Ovary (tissue), 9 donors: ENCODE results near the gene GNL3. TPM values are rescaled to one million over a fixed set of nuclear protein-coding genes. Genes with fewer than 3 reads are reported as not detected.
A peak's percentile ranks its signal among the peaks of the same experiment; 100 is the strongest.

Source experiments
- DNase-seq, 5 donors: peaks; one replicate each; pipeline ENCODE4 v3.0.0-alpha.2; 2019 to 2020
- H3K27ac ChIP-seq, 2 donors: fragments of 200-600 bp; one replicate each; pipeline versions ENCODE4 v1.5.1 to v1.8.0; 2019 to 2022
- H3K27me3 ChIP-seq: fragments of 200-600 bp; one replicate; pipeline ENCODE4 v1.8.0; 2022
- H3K36me3 ChIP-seq: fragments of 200-600 bp; sonication (generic); one replicate; pipeline ENCODE4 v1.5.1; 2019
- H3K4me1 ChIP-seq: one replicate; pipeline ENCODE4 v1.8.1; 2013; ENCODE audit warnings: mild to moderate bottlenecking, moderate library complexity; ENCODE audit not compliant: insufficient read depth
- H3K4me3 ChIP-seq: fragments of 200-600 bp; sonication (generic); one replicate; pipeline ENCODE4 v1.5.1; 2017
- H3K9me3 ChIP-seq, 2 donors: fragments of 200-600 bp in 1 of 2; sonication (generic) in 1 of 2; one replicate each; pipeline versions ENCODE4 v1.5.1 to v1.8.1; 2013 to 2019; ENCODE audit warnings: mild to moderate bottlenecking in 1 of 2, moderate library complexity in 1 of 2
- EP300 ChIP-seq: sonication (generic); formaldehyde crosslinking; IDR thresholded peaks from one replicate; pipeline ENCODE4 v1.6.1; 2017; ENCODE audit warnings: antibody characterized with exemption
- POLR2A ChIP-seq: fragments of 450-650 bp; IDR thresholded peaks from one replicate; pipeline ENCODE4 v1.6.1; 2017; ENCODE audit warnings: antibody characterized with exemption, mild to moderate bottlenecking, moderate library complexity
- WGBS, 3 donors: extraction: QIAGEN DNeasy Blood & Tissue Kit in 1 of 3; methylation state at CpG; one replicate each; pipeline versions ENCODE4 v1.1.5 to v1.1.7; 2013 to 2017; 5-methylcytosine and 5-hydroxymethylcytosine counted together
- intact Hi-C, 4 donors: fragments of 100-400 bp; cut with DNase I; formaldehyde crosslinking; loops; one replicate each; pipeline versions ENCODE4 v1.11.0 to v1.15.1; 2022 to 2023
- polyA plus RNA-seq, 2 donors: library from polyadenylated mRNA; stranded (reverse); fragments of 200-250 nt in 1 of 2; fragments of 350-450 nt in 1 of 2; fragmentation: Illumina TruSeq in 1 of 2; extraction: RNeasy Lipid Tissue Mini Kit (QIAGEN cat#74804) in 1 of 2; gene quantifications; one replicate each; pipeline ENCODE4 v1.2.3, GENCODE V29; 2013 to 2014
- total RNA-seq, 7 donors: library from RNA; depleted of rRNA in 2 of 7; stranded (reverse); fragments of >200 nt in 2 of 7; fragmentation: NEBNext Ultra II Directional in 3 of 7; extraction: Animal tissue kit (Norgen Biotek cat#: 25700) in 3 of 7; gene quantifications; one replicate each; pipeline versions ENCODE4 v1.1.0 to v1.2.4, GENCODE V29; 2016 to 2023
- TF ChIP-seq, protein P1 (sequence below), 3 donors: fragments of 450-650 bp in 2 of 3; fragments of 200-600 bp in 1 of 3; IDR thresholded peaks; one replicate each; pipeline versions ENCODE4 v1.5.1 to v1.8.0; 2016 to 2022; ENCODE audit warnings: antibody characterized with exemption in 3 of 3, mild to moderate bottlenecking in 1 of 3
- donor health status: DM: no; HTN: no; CAD: no; lungs with moderate emphysema.
- donor health status: DM: no; HTN: no; CAD: no.
- donor health status: Bipolar disorder and iron deficiency.
- donor health status: DM: yes; HTN: yes; CAD: no.
- donor health status: DM: no; HTN: no; CAD: no.
- donor health status: DM: yes; HTN: yes; CAD: no.

Gene GNL3
- total and polyA plus RNA-seq, 9 donors = 39.6 to 82.7 (median 59.3) TPM

DNA sequence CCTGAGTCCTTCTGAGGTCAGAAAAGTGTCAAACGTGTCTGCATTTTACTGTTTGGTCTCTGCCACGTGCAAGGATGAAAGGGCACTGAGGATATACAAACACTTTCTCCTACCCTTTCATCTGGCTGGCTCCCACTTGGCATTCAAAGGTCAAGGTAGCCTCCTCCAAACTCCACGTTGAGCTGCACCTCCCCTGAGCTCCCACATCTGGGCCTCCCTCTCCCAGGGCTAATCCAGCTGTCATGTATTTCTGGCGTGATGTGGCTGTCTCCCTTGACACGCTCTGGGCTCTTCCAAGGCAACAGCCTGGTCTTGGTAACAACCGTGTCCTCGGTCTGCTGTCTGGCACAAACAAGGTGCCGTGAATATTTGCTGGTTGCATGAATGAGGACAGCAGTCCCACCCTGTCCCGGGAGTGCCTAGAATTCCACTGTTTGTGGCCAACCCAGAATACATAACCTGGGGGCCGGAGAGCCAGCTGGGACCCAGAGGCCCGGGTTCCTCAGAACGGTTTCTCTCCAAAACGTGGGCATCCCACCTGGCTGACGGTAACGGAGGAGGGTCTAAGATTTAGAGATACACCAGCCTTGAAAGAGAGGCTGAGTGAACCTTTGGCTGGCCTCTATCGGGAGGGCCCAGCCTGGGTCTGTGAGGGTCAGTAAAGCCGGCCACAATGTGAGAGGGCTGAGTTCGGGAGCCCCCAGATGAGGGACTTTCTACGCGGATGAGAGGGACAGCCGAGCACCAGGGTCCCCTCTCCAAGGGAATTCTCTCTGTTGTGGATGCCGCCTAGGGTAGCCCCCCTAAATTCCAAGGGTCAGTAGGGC lies 19.0 kb downstream of the GNL3 start:
- Histone ChIP-seq H3K27ac (peak overlapping the region in 1 of 2 donors; percentile 84), H3K9me3 (no peaks in the 10 kb centered on the region), H3K4me1 (peaks cover 9% of the 10 kb centered on the region), H3K36me3 (no peaks in the 10 kb centered on the region), H3K27me3 (no peaks in the 10 kb centered on the region), H3K4me3 (peak overlapping the region; percentile 77)
- DNase-seq = peak in 4 of 5 donors; percentile 39 to 53 (median 49)
- intact Hi-C loops = loop anchor here in 1 of 4 donors (10.0 kb wide), 1 partner anchor 170 kb away; the partner anchor contains the start of genes NT5DC2 and UQCC5
- TF ChIP-seq, protein P1, sequence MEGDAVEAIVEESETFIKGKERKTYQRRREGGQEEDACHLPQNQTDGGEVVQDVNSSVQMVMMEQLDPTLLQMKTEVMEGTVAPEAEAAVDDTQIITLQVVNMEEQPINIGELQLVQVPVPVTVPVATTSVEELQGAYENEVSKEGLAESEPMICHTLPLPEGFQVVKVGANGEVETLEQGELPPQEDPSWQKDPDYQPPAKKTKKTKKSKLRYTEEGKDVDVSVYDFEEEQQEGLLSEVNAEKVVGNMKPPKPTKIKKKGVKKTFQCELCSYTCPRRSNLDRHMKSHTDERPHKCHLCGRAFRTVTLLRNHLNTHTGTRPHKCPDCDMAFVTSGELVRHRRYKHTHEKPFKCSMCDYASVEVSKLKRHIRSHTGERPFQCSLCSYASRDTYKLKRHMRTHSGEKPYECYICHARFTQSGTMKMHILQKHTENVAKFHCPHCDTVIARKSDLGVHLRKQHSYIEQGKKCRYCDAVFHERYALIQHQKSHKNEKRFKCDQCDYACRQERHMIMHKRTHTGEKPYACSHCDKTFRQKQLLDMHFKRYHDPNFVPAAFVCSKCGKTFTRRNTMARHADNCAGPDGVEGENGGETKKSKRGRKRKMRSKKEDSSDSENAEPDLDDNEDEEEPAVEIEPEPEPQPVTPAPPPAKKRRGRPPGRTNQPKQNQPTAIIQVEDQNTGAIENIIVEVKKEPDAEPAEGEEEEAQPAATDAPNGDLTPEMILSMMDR (IDR thresholded peaks at IDR 0.05) = no peak
- TF ChIP-seq POLR2A (no peak), EP300 (no peak)
- WGBS, 3 donors = 0 to 1% (median 1%) methylated on average over 22 of the region's 22 CpGs

DNA sequence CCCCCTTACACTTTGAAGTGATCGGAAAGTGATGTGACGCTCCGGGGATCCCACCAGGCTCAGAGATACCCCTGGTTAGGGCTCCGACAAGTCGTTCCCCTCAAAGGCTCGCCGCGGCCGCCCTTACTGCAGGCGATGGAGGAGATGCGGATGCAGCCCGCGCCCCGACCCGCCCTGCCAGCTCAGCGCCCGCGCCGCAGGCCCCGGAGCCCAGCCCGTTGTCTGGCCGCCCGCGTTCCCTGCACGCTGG lies 19.5 kb downstream of the GNL3 start:
- Histone ChIP-seq H3K9me3 (no peaks in the 10 kb centered on the region), H3K27ac (peak overlapping the region in 1 of 2 donors; percentile 84), H3K4me1 (peaks cover 9% of the 10 kb centered on the region), H3K27me3 (no peaks in the 10 kb centered on the region), H3K36me3 (no peaks in the 10 kb centered on the region), H3K4me3 (peak overlapping the region; percentile 77)
- DNase-seq = no peak
- intact Hi-C loops = loop anchor here in 1 of 4 donors (10.0 kb wide), 1 partner anchor 171 kb away; the partner anchor contains the start of genes NT5DC2 and UQCC5
- 0% methylated on average over 13 to 25 of the region's 25 CpGs for WGBS, 3 donors
- TF ChIP-seq POLR2A (no peak), EP300 (no peak)
- TF ChIP-seq, protein P1 (IDR thresholded peaks at IDR 0.05) = no peak

DNA sequence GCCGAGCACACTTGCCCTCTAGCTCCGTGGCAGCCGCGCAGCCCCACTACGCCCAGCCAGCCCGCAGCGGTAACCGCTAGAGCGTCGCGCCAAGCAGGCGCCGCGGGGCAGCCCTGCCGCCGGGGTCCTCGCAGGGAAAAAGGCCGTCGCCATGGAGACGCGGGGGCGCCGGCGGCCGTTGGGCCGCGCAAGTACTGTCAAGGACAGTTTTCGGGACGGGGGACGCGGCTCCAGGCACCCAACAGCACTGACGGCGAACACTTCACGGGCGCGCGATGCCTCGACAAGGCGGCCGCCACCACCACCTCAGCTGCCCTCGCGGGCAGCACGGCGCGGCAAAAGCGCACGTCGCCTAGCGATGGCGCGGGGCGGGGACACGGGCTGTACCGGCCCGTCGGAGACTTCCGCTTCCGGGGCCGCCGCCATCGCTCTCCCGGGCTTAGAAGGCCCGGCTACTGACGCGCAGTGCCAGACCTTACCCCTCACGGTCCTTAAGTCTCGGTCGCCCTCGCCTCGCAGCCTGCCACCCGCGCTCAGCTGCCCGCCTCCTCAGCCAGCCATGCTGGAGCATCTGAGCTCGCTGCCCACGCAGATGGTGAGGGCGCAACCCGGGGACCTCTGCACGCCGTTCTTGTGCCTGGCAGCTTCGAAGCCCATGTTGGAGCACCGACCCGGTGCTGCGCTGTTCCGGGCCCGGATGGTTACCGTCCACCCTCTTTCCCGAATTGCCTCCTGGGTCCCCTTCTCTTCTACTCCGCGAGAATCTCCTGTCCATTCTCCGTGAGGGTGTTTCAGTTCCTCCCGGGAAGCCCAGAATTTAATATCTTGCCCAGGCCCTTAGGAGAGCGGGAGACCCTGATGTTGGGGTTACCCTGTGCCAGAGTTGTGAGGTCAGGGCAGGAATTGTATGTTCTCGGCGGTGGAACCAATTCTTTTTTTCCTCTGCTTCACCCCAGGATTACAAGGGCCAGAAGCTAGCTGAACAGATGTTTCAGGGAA lies 20.2 kb downstream of the GNL3 start, which contains the start of the genes GLT8D1 and SPCS1:
GLT8D1 (minus strand) TSS at position 104 of the 999 bp plus-strand sequence. CDS start 5,331 bp downstream, outside the sequence.
SPCS1 (plus strand) TSS at position 419 of the 999 bp plus-strand sequence; CDS start at position 560, 141 bp downstream.
- TF ChIP-seq POLR2A (peak; percentile 63), EP300 (no peak)
- TF ChIP-seq, protein P1 (IDR thresholded peaks at IDR 0.05) = peak in 1 of 3 donors; percentile 34
- H3K36me3 ChIP-seq = no peaks in the 10 kb centered on the region
- H3K4me3 ChIP-seq = peak within 1 kb of the TSS; percentile 77
- H3K9me3 ChIP-seq = no peaks in the 10 kb centered on the region
- H3K4me1 ChIP-seq = peaks cover 9% of the 10 kb centered on the region
- intact Hi-C loops = loop anchor here in 1 of 4 donors (10.0 kb wide), 1 partner anchor 171 kb away; the partner anchor contains the start of genes NT5DC2 and UQCC5
- no peaks in the 10 kb centered on the region for H3K27me3 ChIP-seq
- WGBS, 3 donors = 0% methylated on average over 46 to 94 of the region's 94 CpGs
- DNase-seq = peak; percentile 83 to 92 (median 88)
- peak within 1 kb of the TSS in 1 of 2 donors; percentile 84 for H3K27ac ChIP-seq

DNA sequence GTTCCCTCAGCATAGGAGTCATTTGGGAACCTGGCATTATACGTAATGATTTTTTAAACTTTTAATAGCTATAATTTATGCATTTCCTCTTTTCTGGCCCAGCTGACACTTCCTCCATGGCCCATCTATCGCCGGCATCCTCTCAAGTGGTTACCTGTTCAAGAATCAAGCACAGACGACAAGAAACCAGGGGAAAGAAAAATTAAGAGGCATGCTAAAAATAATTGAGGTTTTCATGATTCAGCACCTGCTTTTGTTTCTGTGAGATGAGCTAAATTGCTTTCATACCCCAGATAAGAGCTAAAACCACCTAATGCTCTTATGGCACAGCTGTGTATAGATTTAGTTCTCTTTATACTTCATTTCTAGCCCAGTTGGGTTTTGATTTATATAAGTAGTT lies 21.8 kb downstream of the GNL3 start:
- WGBS, 3 donors = 84 to 86% (median 85%) methylated on average over 4 of the region's 4 CpGs
- intact Hi-C loops = loop anchor here in 1 of 4 donors (10.0 kb wide), 1 partner anchor 173 kb away; the partner anchor contains the start of genes NT5DC2 and UQCC5
- TF ChIP-seq POLR2A = no peak
- TF ChIP-seq EP300 = no peak
- TF ChIP-seq, protein P1 (IDR thresholded peaks at IDR 0.05) = no peak
- H3K9me3 ChIP-seq = no peaks in the 10 kb centered on the region
- H3K27ac ChIP-seq = no peak overlapping the region
- DNase-seq = no peak
- no peaks in the 10 kb centered on the region for H3K36me3 ChIP-seq
- peaks cover 9% of the 10 kb centered on the region for H3K4me1 ChIP-seq
- H3K27me3 ChIP-seq = no peaks in the 10 kb centered on the region
- no peak overlapping the region for H3K4me3 ChIP-seq
